AG09309 (cell line): Measurements from ENCODE around the gene NPPA.
A peak's percentile ranks its signal among the peaks of the same experiment; 100 is the strongest.
"Not testable (repeated sequence)": the region's sequence is repeated elsewhere in the genome, so short reads cannot be mapped to it uniquely, and the experiment has no call there.

Source experiments
- DNase-seq: peaks from one replicate; pipeline ENCODE4 v3.0.0-alpha.2; 2010; ENCODE audit warnings: low read depth
- H3K4me3 ChIP-seq: 2 replicates; pipeline ENCODE4 v1.5.1; 2011; ENCODE audit warnings: mild to moderate bottlenecking, low read depth, low read length, moderate library complexity; ENCODE audit not compliant: control insufficient read depth
- CTCF ChIP-seq: IDR thresholded peaks from 2 replicates; pipeline ENCODE4 v1.5.1; 2011; ENCODE audit warnings: mild to moderate bottlenecking, low read depth, low read length, inconsistent platforms; ENCODE audit not compliant: insufficient read depth, control insufficient read depth; ENCODE audit errors: missing control alignments

The NPPA gene

GRCh38 chr1:11817192-11817591, 30.4 kb downstream of the NPPA start:
- H3K4me3 ChIP-seq = no peak overlapping the region
- no peak for DNase-seq
- TF ChIP-seq CTCF = no peak

- H3K4me3 ChIP-seq = no peak overlapping the region
- no peak for DNase-seq
- TF ChIP-seq CTCF = no peak
These were observed 34.6 kb downstream of the NPPA start for GRCh38 chr1:11813021-11813420.

DNA sequence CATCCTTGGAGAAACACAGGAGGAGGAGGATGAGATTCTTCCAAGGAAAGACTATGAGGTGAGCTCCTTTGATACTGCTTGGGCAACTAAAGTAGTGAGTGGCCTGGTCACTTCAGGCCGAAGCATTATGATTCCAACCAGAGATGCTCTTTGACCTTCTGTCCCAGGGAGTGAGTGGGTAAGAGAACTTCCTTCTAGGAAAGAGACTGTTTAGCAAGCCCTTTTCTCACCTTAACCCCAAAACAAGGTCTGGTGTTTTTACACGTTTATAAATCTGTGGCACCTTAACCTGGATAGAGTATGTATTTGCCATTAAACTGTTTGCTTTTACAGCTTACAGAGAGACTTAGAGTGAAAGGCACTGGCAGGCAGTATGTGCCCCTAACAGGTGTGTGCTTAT, 40.5 kb downstream of the NPPA start:
- no peak for TF ChIP-seq CTCF
- H3K4me3 ChIP-seq = peak overlapping the region; percentile 88
- DNase-seq = no peak

DNA sequence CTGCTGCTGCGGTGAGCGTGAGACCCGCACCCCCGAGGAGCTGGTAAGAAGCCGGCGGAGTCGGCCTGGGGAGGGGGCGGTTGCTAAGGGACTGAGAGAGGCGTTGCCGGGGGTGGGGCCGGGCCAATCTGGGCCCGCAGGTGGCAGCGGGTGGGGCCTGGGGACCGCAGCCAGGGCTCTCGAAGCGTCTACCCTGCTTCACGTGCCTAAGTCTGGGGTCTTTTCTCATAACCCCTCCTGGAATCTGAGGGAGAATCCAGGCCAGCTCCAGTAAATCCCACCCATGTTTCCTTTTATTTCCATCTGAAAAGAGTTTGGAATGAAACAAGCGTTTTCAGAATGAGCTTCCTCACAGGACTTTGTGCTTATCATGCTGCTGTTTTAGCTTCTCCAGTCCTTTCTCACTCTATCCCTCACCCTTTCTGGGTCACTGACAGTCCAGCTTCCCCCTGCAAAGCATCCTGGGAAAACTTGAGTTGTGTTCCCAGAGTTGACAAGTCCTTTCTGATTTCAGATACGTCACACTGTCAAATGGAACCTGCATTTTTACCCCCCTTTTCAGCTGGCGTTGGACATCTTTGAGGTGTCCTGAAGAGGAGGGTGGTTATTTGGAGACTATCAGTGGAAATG, 41.2 kb downstream of the NPPA start:
- no peak for DNase-seq
- no peak for TF ChIP-seq CTCF
- peak overlapping the region; percentile 88 for H3K4me3 ChIP-seq

GRCh38 chr1:11805422-11806306, 41.9 kb downstream of the NPPA start, which contains the start of the genes CLCN6 and MTHFR:
TSS of gene CLCN6 (plus strand) at chr1:11806191. CDS start at chr1:11806263, 72 bp downstream.
TSS of gene MTHFR (minus strand) at chr1:11805964. CDS start at chr1:11803116, 2,848 bp downstream.
- peak within 1 kb of the TSS; percentile 88 for H3K4me3 ChIP-seq
- DNase-seq = peak; percentile 92
- no peak for TF ChIP-seq CTCF

DNA sequence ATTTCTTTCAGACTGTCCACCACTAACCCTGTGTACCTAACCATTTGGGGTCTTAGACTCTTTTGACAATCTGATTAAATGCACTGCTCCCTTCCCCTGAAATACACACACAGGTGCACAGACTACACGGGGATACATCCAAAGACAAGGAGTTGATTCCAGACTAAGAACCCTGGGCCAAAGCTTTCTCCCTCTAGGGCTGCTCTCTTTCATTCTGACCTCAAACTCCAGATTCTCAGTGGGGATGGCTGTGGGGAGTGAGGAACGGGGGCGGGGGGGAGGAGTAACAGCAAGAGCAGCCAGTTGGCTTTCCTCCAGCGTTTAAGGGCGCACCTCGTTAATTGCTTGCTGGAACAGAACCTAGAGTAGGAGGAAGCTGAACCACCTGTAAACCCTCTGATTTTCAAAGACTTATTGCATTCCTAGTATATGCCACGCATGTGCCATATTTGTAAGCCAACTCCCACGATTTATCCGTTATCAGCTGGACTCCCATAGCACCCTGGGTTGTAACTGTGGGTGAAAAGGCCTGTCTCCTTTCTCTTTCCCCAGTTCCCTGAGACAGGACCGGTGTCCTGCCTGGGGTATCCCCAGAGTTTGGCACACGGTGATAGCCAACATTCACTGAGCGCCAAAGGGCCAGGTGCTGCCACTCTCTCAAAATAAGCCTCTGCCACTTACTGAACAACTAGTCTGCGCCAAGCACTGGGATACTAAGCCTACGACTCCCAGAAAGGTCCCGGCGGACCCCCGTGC, 42.7 kb downstream of the NPPA start:
- H3K4me3 ChIP-seq = peak overlapping the region; percentile 88
- DNase-seq = no peak
- TF ChIP-seq CTCF = no peak

GRCh38 chr1:11803924-11804665, 43.5 kb downstream of the NPPA start:
- peak overlapping the region; percentile 88 for H3K4me3 ChIP-seq
- DNase-seq = not testable (repeated sequence)
